SK-N-SH treated with all-trans-retinoic acid at 6 μM for 48 hours (cell line): ENCODE measurements around the gene STARD13.

Experiments used
- ATAC-seq: fragments of 200-7000 bp; cut with Tn5 transposase; 3 replicates; pipeline ENCODE4 v1.9.1; 2020; ENCODE audit warnings: mild to moderate bottlenecking, moderate library complexity
- ARNTL ChIP-seq: fragments of 450-650 bp; formaldehyde crosslinking; IDR thresholded peaks from 2 replicates; pipeline ENCODE4 v1.5.0; 2020; ENCODE audit warnings: low read depth, mild to moderate bottlenecking, moderate library complexity, borderline replicate concordance
- BACH2 ChIP-seq: fragments of 250-450 bp; sonication (Bioruptor Pico); IDR thresholded peaks from 2 replicates; pipeline ENCODE4 v1.9.0; 2021; ENCODE audit warnings: mild to moderate bottlenecking, borderline replicate concordance
- CREB5 ChIP-seq: fragments of 250-450 bp; sonication (Bioruptor Pico); IDR thresholded peaks from 2 replicates; pipeline ENCODE4 v1.5.1; 2020; ENCODE audit warnings: low read depth, mild to moderate bottlenecking, moderate library complexity
- CSDC2 ChIP-seq: fragments of 250-450 bp; sonication (Bioruptor Pico); IDR thresholded peaks from 2 replicates; pipeline ENCODE4 v1.5.0; 2020; ENCODE audit warnings: mild to moderate bottlenecking, moderate library complexity
- CSRNP3 ChIP-seq: fragments of 250-450 bp; sonication (Bioruptor Pico); IDR thresholded peaks from 2 replicates; pipeline ENCODE4 v1.5.1; 2021; ENCODE audit warnings: mild to moderate bottlenecking, moderate library complexity
- ESRRG ChIP-seq: fragments of 250-450 bp; sonication (Bioruptor Pico); IDR thresholded peaks from 2 replicates; pipeline ENCODE4 v1.6.1; 2021; ENCODE audit warnings: mild to moderate bottlenecking
- GLIS3 ChIP-seq: fragments of 250-450 bp; sonication (Bioruptor Pico); IDR thresholded peaks from 2 replicates; pipeline ENCODE4 v1.5.0; 2020; ENCODE audit warnings: mild to moderate bottlenecking, moderate library complexity
- ISL1 ChIP-seq: fragments of 250-450 bp; sonication (Bioruptor Pico); IDR thresholded peaks from 2 replicates; pipeline ENCODE4 v2.1.2; 2022; ENCODE audit warnings: mild to moderate bottlenecking, moderate library complexity
- OSR1 ChIP-seq: fragments of 250-450 bp; sonication (Bioruptor Pico); IDR thresholded peaks from 2 replicates; pipeline ENCODE4 v1.8.0; 2022; ENCODE audit warnings: moderate library complexity, mild to moderate bottlenecking, inconsistent platforms
- PATZ1 ChIP-seq: fragments of 250-450 bp; sonication (Bioruptor Pico); IDR thresholded peaks from 2 replicates; pipeline ENCODE4 v1.8.0; 2020; ENCODE audit warnings: mild to moderate bottlenecking, moderate library complexity, borderline replicate concordance
- POU6F1 ChIP-seq: fragments of 250-450 bp; sonication (Bioruptor Pico); IDR thresholded peaks from 2 replicates; pipeline ENCODE4 v1.8.0; 2021; ENCODE audit warnings: low read depth, mild to moderate bottlenecking, moderate library complexity, borderline replicate concordance
- PPARA ChIP-seq: fragments of 250-450 bp; sonication (Bioruptor Pico); IDR thresholded peaks from 2 replicates; pipeline ENCODE4 v1.5.0; 2020; ENCODE audit warnings: mild to moderate bottlenecking, borderline replicate concordance
- TCF4 ChIP-seq: fragments of 250-450 bp; sonication (Bioruptor Pico); IDR thresholded peaks from 2 replicates; pipeline ENCODE4 v1.8.0; 2021; ENCODE audit warnings: mild to moderate bottlenecking, moderate library complexity, borderline replicate concordance
- TOX ChIP-seq: fragments of 250-450 bp; sonication (Bioruptor Pico); IDR thresholded peaks from 2 replicates; pipeline ENCODE4 v1.8.0; 2021; ENCODE audit warnings: mild to moderate bottlenecking, moderate library complexity, borderline replicate concordance
- TSHZ2 ChIP-seq: fragments of 250-450 bp; sonication (Bioruptor Pico); IDR thresholded peaks from 2 replicates; pipeline ENCODE4 v1.5.0; 2020; ENCODE audit warnings: mild to moderate bottlenecking, moderate library complexity
- ZC3H10 ChIP-seq: fragments of 250-450 bp; sonication (Bioruptor Pico); IDR thresholded peaks from 2 replicates; pipeline ENCODE4 v1.5.1; 2021; ENCODE audit warnings: mild to moderate bottlenecking, moderate library complexity
- ZFP3 ChIP-seq: fragments of 250-450 bp; sonication (Bioruptor Pico); IDR thresholded peaks from 2 replicates; pipeline ENCODE4 v1.5.0; 2020; ENCODE audit warnings: mild to moderate bottlenecking, moderate library complexity
- ZFP30 ChIP-seq: fragments of 450-650 bp; formaldehyde crosslinking; IDR thresholded peaks from 2 replicates; pipeline ENCODE4 v1.5.0; 2022; ENCODE audit warnings: mild to moderate bottlenecking, moderate library complexity
- ZNF565 ChIP-seq: fragments of 450-650 bp; formaldehyde crosslinking; conservative IDR thresholded peaks from 2 replicates; pipeline ENCODE4 v1.5.0; 2020; ENCODE audit warnings: low read depth, mild to moderate bottlenecking, moderate library complexity
- ZNF70 ChIP-seq: fragments of 450-650 bp; formaldehyde crosslinking; IDR thresholded peaks from 2 replicates; pipeline ENCODE4 v1.5.0; 2020; ENCODE audit warnings: mild to moderate bottlenecking, moderate library complexity

Gene STARD13

GRCh38 chr13:33265133-33265532 is 20.4 kb downstream of the STARD13 start:
- no peak for ATAC-seq
- no peak for TF ChIP-seq CREB5 (CRISPR knock-in tag)
- TF ChIP-seq ARNTL (CRISPR knock-in tag): no peak
- TF ChIP-seq POU6F1 (CRISPR knock-in tag): no peak
- TF ChIP-seq ZNF70 (CRISPR knock-in tag): no peak

GRCh38 chr13:33264620-33264978 is 21.0 kb downstream of the STARD13 start:
- TF ChIP-seq BACH2 (CRISPR knock-in tag) (no peak), ZC3H10 (CRISPR knock-in tag) (no peak), PPARA (CRISPR knock-in tag) (no peak), TOX (CRISPR knock-in tag) (no peak), ARNTL (CRISPR knock-in tag) (no peak), ZNF565 (no peak), ZFP30 (CRISPR knock-in tag) (no peak), POU6F1 (CRISPR knock-in tag) (no peak), TSHZ2 (CRISPR knock-in tag) (no peak), GLIS3 (CRISPR knock-in tag) (no peak), ZFP3 (CRISPR knock-in tag) (no peak), ESRRG (CRISPR knock-in tag) (no peak), OSR1 (CRISPR knock-in tag) (no peak), PATZ1 (CRISPR knock-in tag) (no peak), ISL1 (no peak), CREB5 (CRISPR knock-in tag) (no peak), ZNF70 (CRISPR knock-in tag) (no peak), CSDC2 (CRISPR knock-in tag) (no peak), CSRNP3 (no peak), TCF4 (no peak)
- no peak for ATAC-seq
